Activated CD8-positive, alpha-beta T cell treated with anti-CD3 and anti-CD28 coated beads, Interleukin-2, amount 10 ng/mL, durations not matched to agents 7 days and 5 days (primary cell): ENCODE data around the gene SAMD14. TPM values are rescaled to one million over a fixed set of nuclear protein-coding genes. Genes with fewer than 3 reads are reported as not detected.
A peak's percentile ranks its signal among the peaks of the same experiment; 100 is the strongest.

Source experiments
- ATAC-seq: fragments of 150-1000 bp; cut with Tn5 transposase; one replicate; pipeline ENCODE4 v1.10.0; 2021; ENCODE audit warnings: moderate library complexity
- CTCF ChIA-PET: fragments of 350-600 bp; sonication (Branson Sonifier 250); formaldehyde crosslinking; loops from one replicate; lab custom pipeline; 2021; ENCODE audit warnings: antibody characterized with exemption; lab: Charles Lee
- POLR2A ChIA-PET: fragments of 350-600 bp; sonication (Branson Sonifier 250); formaldehyde crosslinking; loops from one replicate; lab custom pipeline; 2021; ENCODE audit warnings: antibody characterized with exemption; lab: Charles Lee
- DNase-seq: peaks from one replicate; pipeline ENCODE4 v3.0.0-alpha.2; 2020
- H3K27ac Mint-ChIP-seq: one replicate; pipeline ENCODE4 v1.8.0; 2021; ENCODE audit warnings: mild to moderate bottlenecking, mixed read lengths
- H3K27me3 Mint-ChIP-seq: one replicate; pipeline ENCODE4 v1.8.0; 2021; ENCODE audit warnings: low read depth, mixed read lengths
- H3K36me3 Mint-ChIP-seq: one replicate; pipeline ENCODE4 v1.8.0; 2021; ENCODE audit warnings: low read depth, mixed read lengths
- H3K4me1 Mint-ChIP-seq: one replicate; pipeline ENCODE4 v1.8.0; 2021; ENCODE audit warnings: low read depth, mixed read lengths
- H3K4me3 Mint-ChIP-seq: one replicate; pipeline ENCODE4 v1.8.0; 2021; ENCODE audit warnings: mild to moderate bottlenecking, mixed read lengths
- H3K9me3 Mint-ChIP-seq: one replicate; pipeline ENCODE4 v1.8.0; 2022; ENCODE audit warnings: mixed read lengths; ENCODE audit not compliant: insufficient read depth
- total RNA-seq, 2 experiments: library from RNA; stranded (reverse); gene quantifications; one replicate each; pipeline ENCODE4 v1.2.3, GENCODE V29; 2021

The SAMD14 gene
- total RNA-seq, 2 experiments from 2014 or later, result 0.50 to 0.55 TPM

DNA sequence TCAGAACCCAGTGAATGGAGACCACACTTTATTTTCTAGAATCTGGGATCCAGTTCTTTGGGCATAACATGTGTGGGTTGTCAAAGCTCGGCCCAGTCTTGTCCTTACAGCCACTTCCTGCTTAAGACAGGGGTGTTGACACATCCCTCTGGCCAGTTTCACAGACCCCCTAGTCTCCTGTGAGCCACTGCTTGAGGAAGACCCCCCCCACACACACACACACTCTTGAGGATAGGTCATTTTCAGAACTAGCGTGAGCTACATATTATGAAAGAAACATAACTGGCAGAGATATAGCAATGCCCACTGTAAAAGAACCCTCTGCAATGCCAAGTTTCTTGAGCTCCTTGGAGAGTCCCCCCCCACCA lies 38.1 kb downstream of the SAMD14 start:
- Mint-ChIP-seq H3K4me3 (no peak overlapping the region), H3K9me3 (no peaks in the 10 kb centered on the region), H3K4me1 (peaks cover 23% of the 10 kb centered on the region), H3K27ac (no peak overlapping the region), H3K27me3 (peaks cover 2% of the 10 kb centered on the region), H3K36me3 (no peaks in the 10 kb centered on the region)
- ChIA-PET CTCF (interaction anchor here (1.0 to 11.0 kb wide), 5 partner anchors 23 to 112 kb away, joined by 3 to 115 read pairs (median 5); no protein-coding TSS in a partner anchor), POLR2A (interaction anchor here (0.5 kb wide), 1 partner anchor 20 kb away, joined by 3 read pairs; no protein-coding TSS in a partner anchor)
- no peak for DNase-seq
- no peak for ATAC-seq

DNA sequence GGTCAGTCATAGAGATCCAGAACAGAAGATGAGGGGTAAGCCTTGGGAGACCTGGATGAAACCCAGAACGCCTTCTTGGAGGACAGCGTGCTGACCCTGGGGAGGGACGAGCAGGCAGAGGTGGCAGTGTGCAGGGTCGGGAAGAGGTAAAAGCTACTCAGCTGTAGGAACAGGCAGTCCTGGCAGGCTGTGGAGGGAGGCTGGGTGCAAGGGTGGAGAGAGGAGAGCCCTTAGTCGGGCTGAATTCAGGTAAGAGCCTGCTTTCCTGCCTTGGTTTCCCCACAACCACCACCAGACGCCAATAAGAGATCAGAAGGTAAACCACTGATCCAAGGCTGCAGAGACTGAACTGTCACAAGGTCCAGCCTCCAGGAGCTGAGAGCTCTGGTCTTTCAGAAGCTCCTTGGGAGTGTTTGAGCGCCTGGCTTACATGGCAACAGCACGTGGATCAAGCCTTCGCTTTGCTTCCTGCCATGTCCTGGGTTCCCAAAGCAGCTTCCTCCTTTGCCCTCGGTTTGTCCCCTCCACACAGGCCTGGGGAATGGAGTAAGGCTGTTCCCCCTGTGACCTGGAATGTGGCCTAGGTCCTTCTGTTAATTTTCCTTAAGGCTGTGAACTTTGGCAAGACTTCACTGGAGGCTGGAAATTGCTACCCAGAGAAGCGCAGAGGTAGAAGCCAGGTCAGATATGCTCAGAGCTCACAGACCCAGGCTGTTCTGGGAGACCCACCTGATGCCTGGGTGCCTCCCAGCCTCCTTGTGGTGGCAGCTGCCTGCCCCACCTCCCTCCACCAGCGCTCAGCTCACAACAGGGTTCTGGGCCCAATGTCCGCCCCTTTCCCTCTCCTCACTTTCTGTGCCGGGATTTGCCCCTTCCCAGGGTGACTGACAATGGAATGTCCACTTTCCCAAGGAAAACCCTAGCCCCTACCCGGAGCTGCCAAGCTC lies 38.7 kb downstream of the SAMD14 start:
- peaks cover 2% of the 10 kb centered on the region for H3K27me3 Mint-ChIP-seq

GRCh38 chr17:50090071-50090470 lies 39.9 kb downstream of the SAMD14 start:
- ATAC-seq, result no peak
- Mint-ChIP-seq H3K36me3 (no peaks in the 10 kb centered on the region), H3K4me1 (peaks cover 11% of the 10 kb centered on the region), H3K4me3 (no peak overlapping the region), H3K27me3 (peaks cover 2% of the 10 kb centered on the region), H3K9me3 (no peaks in the 10 kb centered on the region), H3K27ac (no peak overlapping the region)
- ChIA-PET CTCF (interaction anchor here (1.4 to 11.0 kb wide), 2 partner anchors 8 to 25 kb away, joined by 3 to 115 read pairs; no protein-coding TSS in a partner anchor), POLR2A (no interaction called here)
- DNase-seq, result no peak

More for the DNA sequence above, 38.7 kb downstream of the SAMD14 start:
- H3K9me3 Mint-ChIP-seq, result no peaks in the 10 kb centered on the region
- H3K36me3 Mint-ChIP-seq, result no peaks in the 10 kb centered on the region
- ATAC-seq (no peak), DNase-seq (no peak)
- POLR2A ChIA-PET, result interaction anchor here (0.5 kb wide), 1 partner anchor 19 kb away, joined by 3 read pairs; no protein-coding TSS in a partner anchor
- peaks cover 23% of the 10 kb centered on the region for H3K4me1 Mint-ChIP-seq
- CTCF ChIA-PET, result interaction anchor here (1.0 to 11.0 kb wide), 5 partner anchors 9 to 113 kb away, joined by 3 to 115 read pairs (median 4); no protein-coding TSS in a partner anchor
- no peak overlapping the region for H3K27ac Mint-ChIP-seq
- H3K4me3 Mint-ChIP-seq, result no peak overlapping the region

DNA sequence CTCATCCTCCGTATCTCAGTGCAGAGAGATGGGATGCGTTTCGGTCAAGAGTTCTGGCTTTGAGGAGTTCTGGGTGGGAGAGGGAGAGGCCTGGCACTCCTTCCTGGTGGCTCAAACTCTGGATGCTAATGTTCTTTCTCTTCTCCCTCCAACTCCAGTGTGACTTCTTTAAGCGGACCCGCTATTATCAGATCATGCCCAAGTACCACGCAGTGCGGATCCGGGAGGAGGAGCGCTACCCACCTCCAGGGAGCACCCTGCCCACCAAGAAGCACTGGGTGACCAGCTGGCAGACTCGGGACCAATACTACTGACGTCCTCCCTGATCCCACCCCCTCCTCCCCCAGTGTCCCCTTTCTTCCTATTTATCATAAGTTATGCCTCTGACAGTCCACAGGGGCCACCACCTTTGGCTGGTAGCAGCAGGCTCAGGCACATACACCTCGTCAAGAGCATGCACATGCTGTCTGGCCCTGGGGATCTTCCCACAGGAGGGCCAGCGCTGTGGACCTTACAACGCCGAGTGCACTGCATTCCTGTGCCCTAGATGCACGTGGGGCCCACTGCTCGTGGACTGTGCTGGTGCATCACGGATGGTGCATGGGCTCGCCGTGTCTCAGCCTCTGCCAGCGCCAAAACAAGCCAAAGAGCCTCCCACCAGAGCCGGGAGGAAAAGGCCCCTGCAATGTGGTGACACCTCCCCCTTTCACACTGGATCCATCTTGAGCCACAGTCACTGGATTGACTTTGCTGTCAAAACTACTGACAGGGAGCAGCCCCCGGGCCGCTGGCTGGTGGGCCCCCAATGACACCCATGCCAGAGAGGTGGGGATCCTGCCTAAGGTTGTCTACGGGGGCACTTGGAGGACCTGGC lies 40.8 kb downstream of the SAMD14 start:
- CTCF ChIA-PET, result interaction anchor here (3.7 kb wide), 1 partner anchor 60 kb away, joined by 91 read pairs; no protein-coding TSS in a partner anchor
- Mint-ChIP-seq H3K4me1 (peaks cover 2% of the 10 kb centered on the region), H3K27ac (no peak overlapping the region), H3K9me3 (no peaks in the 10 kb centered on the region), H3K27me3 (peaks cover 2% of the 10 kb centered on the region), H3K36me3 (no peaks in the 10 kb centered on the region), H3K4me3 (no peak overlapping the region)
- DNase-seq, result no peak
- POLR2A ChIA-PET, result no interaction called here
- ATAC-seq, result no peak

DNA sequence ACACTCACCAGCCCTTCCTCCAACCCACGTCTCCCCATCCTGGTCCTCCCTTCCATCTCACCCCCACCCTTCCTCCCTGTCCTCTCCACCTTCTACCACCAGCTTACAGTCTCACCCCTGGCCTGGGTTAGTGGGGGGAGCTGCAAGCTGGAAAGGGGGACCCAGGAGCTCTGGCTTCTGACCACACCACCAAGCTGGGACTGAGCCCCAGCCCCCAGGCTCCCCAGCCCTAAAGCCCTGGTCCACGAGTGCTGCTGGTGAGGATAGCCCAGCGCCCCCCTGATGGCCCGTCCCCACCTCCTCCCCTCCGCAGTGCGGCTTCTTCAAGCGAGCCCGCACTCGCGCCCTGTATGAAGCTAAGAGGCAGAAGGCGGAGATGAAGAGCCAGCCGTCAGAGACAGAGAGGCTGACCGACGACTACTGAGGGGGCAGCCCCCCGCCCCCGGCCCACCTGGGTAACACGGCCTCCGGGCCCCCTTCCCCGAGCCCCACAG lies 42.0 kb downstream of the SAMD14 start:
- DNase-seq (no peak), ATAC-seq (no peak)
- no peaks in the 10 kb centered on the region for H3K9me3 Mint-ChIP-seq
- CTCF ChIA-PET, result interaction anchor here (0.6 to 3.7 kb wide), 28 partner anchors 9 to 443 kb away, joined by 3 to 91 read pairs (median 6); partner anchors contain the start of genes ITGA3, PDK2 and PPP1R9B
- no peaks in the 10 kb centered on the region for H3K27me3 Mint-ChIP-seq
- no peak overlapping the region for H3K4me3 Mint-ChIP-seq
- H3K36me3 Mint-ChIP-seq, result no peaks in the 10 kb centered on the region
- H3K4me1 Mint-ChIP-seq, result no peaks in the 10 kb centered on the region
- POLR2A ChIA-PET, result interaction anchor here (0.6 to 0.8 kb wide), 2 partner anchors 32 to 86 kb away, joined by 3 read pairs; partner anchors contain the start of gene ITGA3
- no peak overlapping the region for H3K27ac Mint-ChIP-seq

DNA sequence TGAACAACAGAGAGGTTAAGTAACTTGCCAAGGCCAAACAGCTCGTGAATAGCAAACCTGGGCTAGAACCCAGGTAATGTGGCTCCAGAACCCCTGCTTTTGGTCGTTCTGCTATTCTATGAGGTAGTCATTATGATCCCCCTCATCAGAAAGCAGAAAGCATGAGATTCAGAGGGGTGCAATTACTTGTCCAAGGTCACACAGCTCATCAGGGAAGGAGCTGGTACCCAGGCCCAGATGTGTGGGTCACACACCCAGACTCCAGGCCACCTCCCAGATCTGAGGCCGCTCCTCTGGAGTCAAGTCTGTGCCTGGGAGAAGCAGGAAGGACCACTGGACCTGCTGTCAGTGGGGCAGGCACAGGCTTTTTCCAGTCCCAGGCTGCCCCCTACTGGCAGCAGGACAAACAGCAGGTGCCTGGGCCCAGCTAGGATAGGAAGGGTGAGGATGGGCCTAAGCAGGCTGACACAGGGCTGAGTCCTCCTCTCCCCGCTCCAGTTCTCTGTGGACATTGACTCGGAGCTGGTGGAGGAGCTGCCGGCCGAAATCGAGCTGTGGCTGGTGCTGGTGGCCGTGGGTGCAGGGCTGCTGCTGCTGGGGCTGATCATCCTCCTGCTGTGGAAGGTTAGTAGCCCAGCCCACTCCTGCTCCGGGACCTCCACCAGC lies 42.6 kb downstream of the SAMD14 start:
- no peak overlapping the region for H3K4me3 Mint-ChIP-seq
- no peaks in the 10 kb centered on the region for H3K4me1 Mint-ChIP-seq
- ChIA-PET POLR2A (interaction anchor here (0.6 to 0.8 kb wide), 2 partner anchors 31 to 87 kb away, joined by 3 read pairs; partner anchors contain the start of gene ITGA3), CTCF (interaction anchor here (0.6 to 3.7 kb wide), 33 partner anchors 9 to 443 kb away, joined by 3 to 91 read pairs (median 5); partner anchors contain the start of genes ITGA3, LRRC59, PDK2 and PPP1R9B)
- H3K27ac Mint-ChIP-seq, result no peak overlapping the region
- no peaks in the 10 kb centered on the region for H3K9me3 Mint-ChIP-seq
- H3K27me3 Mint-ChIP-seq, result no peaks in the 10 kb centered on the region
- DNase-seq (peak; percentile 84), ATAC-seq (peak; percentile 84)
- H3K36me3 Mint-ChIP-seq, result no peaks in the 10 kb centered on the region

DNA sequence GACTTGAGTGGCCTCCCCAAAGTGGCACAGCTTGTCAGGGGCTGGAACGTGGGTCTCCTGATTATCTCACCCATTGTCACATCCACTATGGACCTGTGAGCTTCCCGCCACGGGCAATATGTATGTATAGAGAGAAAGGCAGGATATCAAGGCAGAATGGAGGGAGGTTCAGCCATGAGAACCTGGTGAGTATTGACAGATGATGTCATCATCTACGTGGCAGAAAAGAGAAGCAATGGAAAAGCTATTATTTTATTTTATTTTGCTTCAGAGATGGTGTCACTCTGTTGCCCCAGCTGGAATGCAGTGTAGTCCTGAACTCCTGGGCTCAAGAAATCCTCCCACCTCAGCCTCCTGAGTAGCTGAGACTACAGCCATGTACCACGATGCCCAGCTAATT lies 48.2 kb downstream of the SAMD14 start:
- no peak for ATAC-seq
- no peak overlapping the region for H3K4me3 Mint-ChIP-seq
- H3K36me3 Mint-ChIP-seq, result no peaks in the 10 kb centered on the region
- H3K9me3 Mint-ChIP-seq, result no peaks in the 10 kb centered on the region
- CTCF ChIA-PET, result interaction anchor here (1.2 to 2.2 kb wide), 4 partner anchors 9 to 84 kb away, joined by 3 to 9 read pairs (median 3); no protein-coding TSS in a partner anchor
- POLR2A ChIA-PET, result no interaction called here
- no peaks in the 10 kb centered on the region for H3K4me1 Mint-ChIP-seq
- no peak overlapping the region for H3K27ac Mint-ChIP-seq
- no peaks in the 10 kb centered on the region for H3K27me3 Mint-ChIP-seq
- DNase-seq, result no peak

DNA sequence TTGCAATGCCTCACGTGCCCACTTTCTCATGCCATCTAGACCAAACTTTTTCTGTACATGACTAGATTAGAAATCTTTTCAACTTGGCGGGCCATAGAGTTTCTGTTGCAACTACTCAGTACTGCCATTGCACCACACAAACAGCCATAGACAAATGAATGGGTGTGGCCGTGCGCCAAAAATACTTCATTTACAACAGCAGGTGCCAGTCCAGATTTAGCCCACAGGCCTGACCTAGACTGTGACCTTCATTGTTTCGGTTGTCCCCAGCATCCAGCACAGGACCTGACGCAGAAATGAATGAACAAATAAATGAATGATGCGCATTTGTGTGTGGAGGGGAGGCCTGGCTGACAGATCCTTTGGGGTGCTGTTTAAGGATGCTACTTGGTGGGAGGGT lies 49.1 kb downstream of the SAMD14 start:
- H3K27me3 Mint-ChIP-seq, result no peaks in the 10 kb centered on the region
- no peak overlapping the region for H3K27ac Mint-ChIP-seq
- no peaks in the 10 kb centered on the region for H3K9me3 Mint-ChIP-seq
- POLR2A ChIA-PET, result no interaction called here
- H3K36me3 Mint-ChIP-seq, result no peaks in the 10 kb centered on the region
- CTCF ChIA-PET, result interaction anchor here (1.2 to 2.2 kb wide), 4 partner anchors 13 to 119 kb away, joined by 3 to 9 read pairs (median 3); no protein-coding TSS in a partner anchor
- DNase-seq (no peak), ATAC-seq (no peak)
- no peaks in the 10 kb centered on the region for H3K4me1 Mint-ChIP-seq
- no peak overlapping the region for H3K4me3 Mint-ChIP-seq

DNA sequence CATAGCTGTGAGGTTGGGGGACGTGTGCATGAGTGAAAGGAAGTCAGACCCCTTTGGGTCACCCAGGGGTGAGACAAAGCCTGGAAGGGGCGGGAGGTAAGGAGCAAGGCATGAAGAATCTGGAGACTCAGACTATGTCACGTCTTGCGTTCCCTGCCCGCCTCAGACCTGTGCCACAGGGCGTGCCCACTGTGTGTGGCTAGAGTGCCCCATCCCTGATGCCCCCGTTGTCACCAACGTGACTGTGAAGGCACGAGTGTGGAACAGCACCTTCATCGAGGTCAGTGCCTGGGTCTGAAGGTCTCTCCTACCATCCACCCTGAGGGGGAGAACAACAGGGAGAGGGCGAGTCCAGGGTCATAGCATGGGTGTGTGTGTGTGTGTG lies 49.9 kb downstream of the SAMD14 start:
- no peaks in the 10 kb centered on the region for H3K4me1 Mint-ChIP-seq
- no peak overlapping the region for H3K27ac Mint-ChIP-seq
- POLR2A ChIA-PET, result no interaction called here
- CTCF ChIA-PET, result interaction anchor here (1.2 to 1.6 kb wide), 2 partner anchors 14 to 120 kb away, joined by 3 read pairs; no protein-coding TSS in a partner anchor
- H3K9me3 Mint-ChIP-seq, result no peaks in the 10 kb centered on the region
- ATAC-seq (no peak), DNase-seq (no peak)
- H3K27me3 Mint-ChIP-seq, result no peaks in the 10 kb centered on the region
- no peak overlapping the region for H3K4me3 Mint-ChIP-seq
- H3K36me3 Mint-ChIP-seq, result no peaks in the 10 kb centered on the region

- DNase-seq (no peak), ATAC-seq (no peak)
Measured at GRCh38 chr17:50079334-50080095, 50.4 kb downstream of the SAMD14 start.

More at GRCh38 chr17:50079334-50080095, 50.4 kb downstream of the SAMD14 start:
- Mint-ChIP-seq H3K27ac (no peak overlapping the region), H3K36me3 (no peaks in the 10 kb centered on the region), H3K9me3 (no peaks in the 10 kb centered on the region), H3K4me3 (no peak overlapping the region), H3K4me1 (no peaks in the 10 kb centered on the region), H3K27me3 (no peaks in the 10 kb centered on the region)
- ChIA-PET CTCF (interaction anchor here (1.2 to 2.4 kb wide), 4 partner anchors 8 to 121 kb away, joined by 3 to 17 read pairs (median 8); partner anchors contain the start of gene ITGA3), POLR2A (no interaction called here)
